NCI-H187 (cell line): ENCODE results near the gene OSBPL8.

ENCODE experiments used
- DNase-seq, 2 experiments: peaks; one replicate each; lab custom pipeline; 2025; lab: John Stamatoyannopoulos, UW

Gene OSBPL8

DNA sequence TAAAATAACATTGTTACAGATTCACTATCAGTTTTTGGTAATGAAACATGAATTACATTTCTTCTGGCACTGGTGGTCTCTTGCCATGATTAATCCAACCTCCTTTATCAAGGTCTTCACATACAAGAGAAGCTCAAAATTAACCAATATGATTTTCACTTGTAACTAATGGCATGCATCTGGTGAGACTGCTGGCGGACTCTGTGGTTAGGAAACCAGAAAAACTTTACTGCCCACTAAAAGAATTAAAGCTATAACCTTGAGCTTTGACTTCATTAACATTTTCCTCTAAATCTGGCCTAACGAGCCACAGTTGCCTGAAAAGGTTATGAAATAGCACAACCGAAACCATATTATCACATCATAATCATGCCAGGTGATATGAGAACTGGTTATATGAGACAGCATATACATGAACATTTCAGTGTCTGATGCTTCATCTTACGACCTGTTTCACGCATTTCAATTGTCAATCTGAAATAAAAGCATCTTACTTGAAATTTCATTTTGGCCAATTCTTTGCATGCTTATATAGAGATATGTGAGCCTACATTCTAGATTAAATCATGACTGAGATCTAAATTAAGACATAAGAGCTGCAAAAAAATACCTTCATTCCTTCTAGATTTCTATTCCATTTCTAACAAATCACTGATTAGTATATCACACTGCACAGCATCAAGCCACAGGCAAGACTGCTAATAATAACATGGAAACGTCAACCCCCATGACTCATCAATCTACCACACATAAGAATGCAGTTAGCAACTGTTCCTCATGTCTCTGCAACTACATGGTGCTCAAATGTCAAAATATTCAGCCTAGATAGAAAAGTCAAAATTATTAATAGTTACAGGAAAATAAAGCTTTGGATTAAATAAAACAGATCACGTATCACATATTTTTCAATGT lies 89.3 kb downstream of the OSBPL8 start:
- DNase-seq = no peak

DNA sequence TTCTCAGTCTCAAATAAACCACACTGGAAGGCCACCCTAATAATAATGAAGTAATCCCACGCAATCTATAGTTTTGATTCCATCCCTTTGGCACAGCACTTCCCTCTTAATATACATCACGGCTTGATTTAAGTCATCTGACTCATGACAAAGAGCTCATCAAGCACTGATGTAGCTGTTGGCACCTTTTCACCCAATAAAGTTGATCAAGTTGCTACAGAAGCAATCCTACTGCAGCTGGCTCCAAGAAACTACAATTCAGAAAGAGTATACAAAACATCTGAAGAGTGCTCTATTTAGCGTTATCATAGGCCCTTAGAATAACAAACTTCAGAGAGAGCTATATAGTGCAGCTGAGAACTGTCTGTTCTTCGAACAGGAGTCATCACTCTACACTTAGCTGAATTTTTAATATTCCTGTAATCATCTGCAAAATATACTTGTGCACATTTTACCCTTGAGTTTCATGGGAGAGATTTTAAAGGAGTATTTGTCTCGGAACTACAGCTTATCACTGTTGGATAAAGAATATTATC lies 94.9 kb downstream of the OSBPL8 start:
- DNase-seq = no peak

DNA sequence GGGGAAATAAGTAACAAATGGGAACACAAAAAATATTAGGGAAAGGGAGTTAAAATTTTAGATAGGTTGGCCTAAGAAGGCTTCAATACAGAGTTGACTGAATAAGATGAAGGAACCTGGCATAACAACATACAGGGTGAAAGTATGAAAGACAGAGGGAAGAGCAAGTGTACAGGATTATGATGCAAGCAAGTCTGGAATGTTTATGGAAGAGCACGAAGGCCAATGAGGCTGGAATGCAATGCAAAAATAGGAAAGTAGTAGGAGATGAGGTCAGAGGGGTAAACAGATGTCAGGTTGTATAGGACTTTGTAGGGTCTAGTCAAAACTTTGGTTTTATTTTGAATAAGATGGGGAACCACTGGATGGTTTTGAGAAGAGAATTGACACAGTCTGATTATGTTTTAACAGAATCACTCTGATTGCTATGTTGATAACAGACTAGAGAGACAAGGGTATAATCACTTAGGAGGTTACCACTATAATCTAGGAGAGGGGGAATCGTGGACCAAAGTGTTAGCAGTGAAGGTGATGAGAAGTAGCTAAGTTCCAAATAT lies 96.8 kb downstream of the OSBPL8 start:
- DNase-seq = no peak

DNA sequence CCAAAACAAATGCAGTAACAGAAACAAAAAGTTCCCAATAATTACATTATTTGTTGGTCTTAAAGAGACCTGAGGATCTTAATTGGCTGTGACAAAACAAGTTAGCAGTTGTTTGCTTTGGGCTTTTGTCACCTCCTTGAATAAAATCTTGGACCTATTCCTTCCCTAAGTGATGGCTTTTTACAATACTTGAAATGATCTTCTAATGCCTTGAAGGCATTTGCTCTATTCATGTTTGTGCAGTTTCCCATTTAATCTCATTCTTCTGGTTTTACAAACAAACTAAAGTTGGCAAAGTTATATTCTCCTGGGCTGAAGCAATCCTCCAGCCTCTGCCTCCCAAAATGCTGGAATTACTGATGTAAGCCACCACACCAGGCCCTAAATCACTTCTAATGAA lies 98.8 kb downstream of the OSBPL8 start:
- DNase-seq = no peak

DNA sequence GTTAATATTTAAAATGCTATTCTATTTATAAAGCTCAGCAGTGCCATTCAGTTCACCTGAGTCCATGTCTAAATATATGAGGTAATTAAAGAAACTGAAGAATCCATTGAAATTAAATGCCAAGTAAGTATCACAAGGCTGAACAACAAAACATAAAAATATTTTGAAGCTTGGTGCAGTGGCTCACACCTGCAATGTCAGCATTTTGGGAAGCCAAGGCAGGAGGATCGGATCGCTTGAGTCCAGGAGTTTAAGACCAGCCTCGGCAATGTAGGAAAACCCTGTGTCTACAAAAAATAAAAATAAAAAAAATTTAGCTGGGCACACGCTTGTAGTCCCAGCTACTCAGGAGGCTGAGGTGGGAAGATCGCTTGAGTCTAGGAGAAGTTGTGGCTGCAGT lies 101.8 kb downstream of the OSBPL8 start:
- DNase-seq = no peak

DNA sequence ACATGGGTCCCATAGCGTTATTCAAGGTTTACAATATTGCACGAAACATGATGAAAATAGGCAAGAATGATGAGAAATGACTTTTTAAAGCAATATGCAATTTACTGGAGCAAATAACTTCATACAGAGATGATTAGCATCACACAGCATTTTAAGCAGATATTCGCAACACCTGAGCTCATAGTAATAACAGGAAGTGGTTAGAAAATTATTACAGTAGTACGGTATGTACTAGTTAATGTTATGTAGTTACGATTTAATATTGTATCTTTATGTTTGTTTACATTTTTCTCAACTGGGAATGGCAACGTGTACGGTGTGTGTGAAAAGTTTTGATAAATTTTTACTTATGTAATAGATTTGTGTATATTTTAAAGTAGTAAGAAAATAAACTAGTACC lies 102.6 kb downstream of the OSBPL8 start:
- DNase-seq = no peak

DNA sequence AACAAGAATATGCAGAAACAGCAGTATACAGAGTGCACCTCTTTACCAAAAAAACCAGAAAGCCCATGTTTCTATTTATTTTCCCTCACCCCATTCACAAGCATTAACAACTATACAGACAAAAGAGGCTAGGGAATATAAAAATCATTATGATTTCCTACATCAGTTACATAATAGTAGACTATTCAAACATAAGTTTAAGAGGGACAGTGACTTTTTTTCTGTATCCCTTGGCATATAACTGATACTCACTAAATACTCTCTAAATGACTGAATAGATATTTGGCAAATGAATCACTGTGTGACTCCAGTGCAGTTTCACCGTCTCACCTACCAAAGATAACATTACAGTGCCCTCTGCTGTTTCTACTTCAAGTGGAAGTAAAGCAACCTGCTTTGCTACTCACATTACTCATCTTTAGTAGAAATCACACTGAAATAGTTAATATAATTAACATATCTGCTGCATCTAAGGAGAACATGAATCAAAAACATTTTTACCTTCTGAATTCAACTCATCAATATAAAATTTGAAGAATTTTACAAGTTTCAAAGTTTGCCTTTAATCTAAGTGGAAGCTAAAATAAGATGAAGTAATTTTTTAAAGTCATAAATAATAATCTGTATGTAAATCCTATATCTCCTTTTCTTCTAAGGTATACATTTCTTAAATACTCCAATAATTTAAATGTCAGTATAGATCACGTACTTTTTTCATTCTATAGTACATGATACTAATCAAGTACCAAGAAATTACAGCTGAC lies 103.8 kb downstream of the OSBPL8 start:
- no peak for DNase-seq

DNA sequence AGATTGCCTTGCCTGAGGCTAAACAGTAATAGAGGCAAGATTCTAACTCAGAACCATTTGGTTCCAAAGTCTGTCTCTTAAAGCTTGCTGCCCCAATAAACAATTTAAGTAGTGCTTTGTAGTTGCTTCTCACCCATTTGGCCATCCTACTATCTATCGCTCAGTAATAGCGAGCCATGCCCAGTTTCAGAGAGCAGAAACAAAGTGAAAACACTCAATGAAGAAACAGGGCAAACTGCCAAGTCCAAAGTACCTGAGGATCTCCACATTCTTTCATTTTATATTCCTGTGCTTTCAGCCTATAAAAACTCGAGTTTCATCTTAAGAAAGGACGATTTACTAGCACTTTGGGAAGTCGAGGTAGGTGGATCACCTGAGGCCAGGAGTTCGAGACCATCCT lies 108.0 kb downstream of the OSBPL8 start:
- no peak for DNase-seq

DNA sequence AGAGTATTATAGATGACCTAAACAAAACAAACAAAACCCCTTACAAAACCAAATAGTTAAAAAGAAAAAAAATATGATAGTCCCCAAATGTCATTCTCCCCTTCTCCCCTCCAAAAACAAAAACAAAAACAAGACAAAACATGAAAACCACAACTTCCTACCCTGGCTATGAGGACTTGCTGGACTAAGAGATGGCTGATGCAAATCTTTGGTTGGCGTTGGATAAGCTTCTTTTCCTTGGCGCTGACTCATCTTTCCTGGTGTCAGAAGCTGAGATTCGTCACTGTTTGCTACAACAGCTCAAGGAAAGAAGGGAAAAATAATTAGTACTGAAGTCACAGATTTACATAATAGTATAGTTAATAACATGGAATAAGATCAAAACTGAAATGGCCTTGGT lies 108.9 kb downstream of the OSBPL8 start:
- no peak for DNase-seq

DNA sequence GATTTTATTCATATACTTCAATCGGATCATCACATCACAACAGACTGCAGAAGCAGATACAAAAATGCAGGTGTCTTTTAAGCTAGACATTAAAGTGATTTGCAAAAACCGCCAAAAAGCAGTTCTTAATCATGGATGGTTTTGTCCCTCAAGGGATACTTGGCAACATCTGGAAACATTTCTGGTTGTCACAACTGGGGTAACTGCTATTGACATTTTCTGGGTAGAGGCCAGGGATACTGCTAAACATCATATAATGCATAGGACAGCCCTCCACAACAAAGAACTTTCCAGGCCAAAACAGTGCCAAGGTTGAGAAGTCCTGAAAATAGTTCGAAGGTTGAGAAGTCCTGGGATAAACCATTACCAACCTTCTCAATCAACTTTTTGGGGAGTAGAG lies 109.6 kb downstream of the OSBPL8 start:
- no peak for DNase-seq

DNA sequence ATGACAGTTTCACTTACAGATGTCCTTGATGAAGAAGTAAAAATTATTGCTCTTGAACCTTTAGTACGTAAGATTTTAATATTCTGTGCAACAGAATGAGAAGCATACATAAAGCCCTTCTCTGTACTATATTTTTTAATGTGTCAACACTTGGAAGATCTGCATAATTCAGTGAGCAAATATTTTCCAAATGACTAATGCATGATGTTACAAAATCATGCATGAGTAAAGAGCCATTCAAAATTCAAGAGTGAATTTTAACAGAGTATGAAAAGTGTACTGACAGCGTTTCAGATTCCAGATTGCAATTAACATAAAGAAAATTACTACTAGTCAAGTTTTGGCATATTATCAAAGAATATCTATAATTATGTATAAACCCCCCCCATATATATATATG lies 110.0 kb downstream of the OSBPL8 start:
- no peak for DNase-seq

DNA sequence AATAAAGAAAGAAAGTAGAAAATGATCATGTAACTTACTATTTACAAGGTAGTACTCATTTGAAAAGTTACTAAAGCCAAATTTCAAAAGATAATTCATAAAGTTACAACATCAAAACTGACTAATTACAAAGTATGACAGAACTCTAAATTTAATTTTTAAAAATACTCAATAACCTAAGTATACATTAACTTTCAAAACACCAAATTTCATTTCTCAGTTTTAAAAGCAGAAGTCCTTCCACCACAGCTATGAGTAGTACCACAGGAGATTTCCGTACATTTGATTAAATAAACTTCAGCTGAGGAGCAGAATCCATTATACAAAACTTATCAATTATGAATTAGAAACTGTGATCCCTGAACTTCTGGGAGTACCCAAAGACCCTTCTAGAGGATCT lies 110.6 kb downstream of the OSBPL8 start:
- no peak for DNase-seq

DNA sequence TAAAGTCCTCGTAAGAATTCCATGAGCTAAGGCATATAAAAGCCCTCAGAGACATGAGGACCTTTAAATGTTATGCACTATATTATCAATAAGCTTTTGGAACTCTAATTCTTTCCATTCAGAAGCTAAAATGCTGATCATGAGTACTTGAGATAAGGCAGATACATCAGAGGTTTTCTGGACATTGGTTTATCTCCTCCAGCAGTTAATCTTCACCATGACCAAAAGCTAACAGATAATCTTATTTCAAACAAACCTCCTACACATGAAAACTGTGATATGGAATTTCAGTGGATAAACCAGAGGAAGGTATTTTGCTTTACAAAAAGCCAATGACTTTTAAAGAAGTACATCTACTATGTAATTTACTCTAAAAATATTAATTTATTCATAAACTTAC lies 113.5 kb downstream of the OSBPL8 start:
- no peak for DNase-seq

DNA sequence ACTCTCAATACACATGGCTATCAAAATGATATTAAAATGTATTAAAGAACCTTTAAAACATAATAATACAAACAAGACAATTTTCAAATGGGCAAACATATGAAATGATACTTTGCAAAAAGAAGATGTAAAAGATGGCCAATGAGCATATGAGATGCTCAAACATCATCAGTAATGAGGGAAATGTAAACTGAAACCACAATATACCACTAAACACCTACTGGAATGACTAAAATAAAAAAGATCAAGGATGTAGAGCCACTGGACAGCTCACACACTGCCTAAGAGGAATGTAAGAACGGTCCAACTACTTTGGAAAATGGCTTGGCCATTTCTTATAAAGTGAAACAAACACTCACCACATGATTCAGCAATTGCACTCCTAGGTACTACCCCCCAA lies 114.1 kb downstream of the OSBPL8 start:
- DNase-seq = no peak

DNA sequence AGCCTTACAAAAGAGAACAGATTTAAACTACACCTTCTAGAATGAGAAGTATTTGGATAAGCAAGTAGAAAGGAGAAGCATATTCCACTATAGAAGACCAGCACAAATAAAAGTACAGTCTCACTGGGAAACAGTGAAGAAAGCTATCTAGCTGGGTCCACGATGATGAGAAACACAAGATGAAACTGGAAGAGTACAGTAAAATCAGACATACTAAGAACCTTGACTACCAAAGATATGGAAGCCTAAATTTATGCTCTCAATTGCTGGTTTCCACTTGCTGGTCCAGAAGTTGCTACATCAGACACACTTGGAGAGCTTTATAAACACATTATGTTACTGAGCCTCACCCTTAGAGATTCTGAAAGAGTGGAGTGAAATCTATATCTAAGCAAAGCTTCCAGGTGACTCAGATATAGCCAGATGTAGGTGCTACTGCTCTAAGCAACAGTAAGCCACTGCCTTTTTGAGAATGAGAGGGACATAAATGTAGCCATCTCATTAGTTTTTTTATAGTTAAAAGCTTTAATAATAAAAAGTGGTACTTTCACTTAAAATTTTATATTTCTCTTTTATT lies 115.1 kb downstream of the OSBPL8 start:
- DNase-seq = no peak

DNA sequence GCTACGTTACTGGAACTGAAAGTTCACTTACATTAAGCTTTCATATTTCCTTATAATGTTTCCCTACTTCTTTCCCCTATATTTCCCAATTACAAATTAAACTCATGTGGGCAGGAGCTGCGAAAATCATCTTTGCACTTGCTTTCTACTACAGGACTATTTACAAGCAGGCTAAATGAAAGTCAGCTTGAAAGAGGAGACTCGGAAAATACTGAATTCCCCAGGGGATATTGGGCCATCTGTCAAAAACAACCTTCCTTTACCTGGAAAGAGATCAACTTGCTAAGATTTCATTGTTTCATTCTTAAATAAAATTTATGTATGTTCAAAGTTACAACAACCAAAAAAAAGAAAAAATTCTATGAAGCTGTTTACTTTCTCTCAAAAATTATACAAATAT lies 118.6 kb downstream of the OSBPL8 start:
- DNase-seq = no peak

DNA sequence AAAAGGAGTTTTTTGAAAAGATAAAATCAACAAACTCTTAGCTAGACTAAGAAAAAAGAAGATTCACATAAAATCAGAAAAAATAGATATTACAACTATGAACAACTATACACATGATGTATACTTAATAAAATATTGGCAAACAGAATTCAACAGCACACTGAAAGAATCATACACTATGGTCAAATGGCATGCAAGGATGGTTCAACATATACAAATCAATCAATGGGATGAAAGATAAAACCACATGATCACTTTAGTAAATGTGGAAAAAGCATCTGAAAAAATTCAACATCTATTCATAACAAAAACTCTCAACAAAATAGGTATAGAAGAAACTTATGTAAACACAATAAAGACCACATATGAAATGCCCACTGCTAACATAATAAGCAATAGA lies 126.8 kb downstream of the OSBPL8 start:
- no peak for DNase-seq

DNA sequence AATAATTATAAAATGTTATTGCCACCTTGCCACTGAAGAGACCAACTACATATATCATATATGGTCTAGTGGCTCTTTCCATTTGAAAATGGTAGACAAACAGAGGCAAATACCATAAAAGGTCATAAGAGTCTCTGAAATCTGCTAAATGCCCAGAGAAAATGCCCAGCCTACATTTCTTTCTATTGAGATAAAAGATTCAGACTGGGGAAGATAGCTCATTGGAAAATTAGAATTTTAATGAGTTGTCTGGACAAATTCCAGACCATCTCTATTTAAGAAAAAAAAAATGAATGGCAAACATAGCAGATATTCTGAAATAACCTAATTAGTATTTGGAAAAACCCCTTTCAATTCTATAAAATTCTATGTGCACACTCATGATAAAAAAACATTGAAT lies 131.5 kb downstream of the OSBPL8 start:
- no peak for DNase-seq

DNA sequence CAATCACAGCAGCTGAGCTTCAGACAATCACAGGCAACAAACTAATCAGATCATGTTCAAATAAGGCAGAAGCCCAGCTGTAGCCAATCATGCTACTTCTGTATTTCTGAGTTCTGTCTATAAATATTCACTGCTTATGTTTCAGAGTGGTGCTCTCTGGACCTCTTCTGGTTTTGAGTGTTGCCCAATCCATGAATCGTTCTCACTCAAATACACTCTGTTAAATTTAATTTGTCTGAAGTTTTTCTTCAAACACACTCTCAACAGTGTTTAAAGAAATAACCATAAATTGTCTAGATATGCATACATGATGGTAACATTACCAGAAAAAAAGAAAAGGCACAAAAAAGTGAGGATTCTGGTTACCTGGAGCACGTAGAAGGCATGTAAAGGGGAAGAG lies 133.4 kb downstream of the OSBPL8 start:
- no peak for DNase-seq

DNA sequence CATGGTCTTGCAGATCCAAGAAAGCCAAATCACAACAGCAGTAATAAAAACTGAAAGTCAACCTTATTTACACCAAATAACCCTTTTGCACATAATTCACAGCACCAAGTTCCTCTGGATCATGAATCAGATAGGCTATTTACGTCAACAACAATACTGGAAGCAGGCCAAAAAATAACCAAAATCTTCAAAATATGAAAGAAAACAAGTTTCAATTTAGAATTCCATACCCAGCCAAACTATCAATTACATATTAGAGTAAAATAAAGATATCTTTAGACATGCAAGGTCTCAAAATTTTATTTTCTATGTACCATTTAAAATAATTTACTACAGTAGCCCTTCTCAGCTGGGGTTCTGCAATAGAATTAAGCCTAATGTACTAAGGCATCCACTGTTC lies 134.6 kb downstream of the OSBPL8 start:
- DNase-seq = no peak

DNA sequence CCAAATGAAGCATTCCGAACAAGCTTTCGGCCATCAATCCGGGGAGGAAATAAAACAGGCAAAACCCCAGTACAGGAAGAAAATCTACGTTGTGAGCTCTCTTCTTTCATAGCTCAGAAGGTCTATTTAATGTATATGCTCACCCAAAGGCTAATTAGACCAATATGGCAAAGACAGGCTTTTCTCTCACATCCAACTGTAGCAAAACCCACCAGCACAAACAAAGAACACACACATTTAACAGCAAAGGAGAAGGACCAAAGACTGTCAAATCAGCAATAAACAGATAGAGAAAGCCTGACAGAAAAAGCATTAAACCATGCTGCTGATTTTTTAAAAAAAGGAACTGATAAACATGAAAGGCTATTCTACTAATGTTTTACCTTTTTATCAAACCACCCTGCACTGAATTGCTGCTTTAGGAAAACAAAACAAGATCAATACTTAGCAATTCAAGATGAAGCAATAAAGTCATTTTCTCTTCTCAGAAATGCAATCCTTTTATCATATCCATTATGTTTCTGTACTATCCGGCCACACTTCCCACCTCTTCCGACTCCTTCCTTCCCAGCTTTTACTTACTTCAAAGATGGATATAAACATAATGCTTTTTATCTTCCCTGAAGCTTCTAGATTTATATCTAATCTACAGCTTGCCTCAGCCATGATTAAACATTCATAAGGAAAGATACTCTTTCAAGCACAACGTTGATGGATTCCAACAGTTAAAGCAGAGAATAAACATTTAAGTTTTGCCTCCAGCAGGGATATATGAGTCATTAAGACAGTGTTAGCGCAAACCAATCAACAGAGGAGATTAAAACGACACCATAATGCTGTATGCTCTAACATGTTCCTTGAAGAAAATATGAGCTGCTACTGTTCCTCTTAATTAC lies 136.8 kb downstream of the OSBPL8 start:
- no peak for DNase-seq
